Heart left ventricle (tissue), 13 donors: ENCODE data around the gene HDAC4.

Source experiments
- CTCF ChIP-seq, 12 donors: fragments of 200-600 bp; sonication (generic) in 4 of 12; IDR thresholded peaks; one replicate each; pipeline versions ENCODE4 v1.5.0 to v1.8.0; 2018 to 2022; ENCODE audit warnings: antibody characterized with exemption in 12 of 12, mild to moderate bottlenecking in 5 of 12
- POLR2A ChIP-seq, 2 donors: fragments of 450-650 bp; IDR thresholded peaks; one replicate each; pipeline ENCODE4 v1.6.1; 2017; ENCODE audit warnings: antibody characterized with exemption in 2 of 2, mild to moderate bottlenecking in 2 of 2, moderate library complexity in 2 of 2
- donor health status: ischemic (EF 13 %, LVEDD 7.1; RV severe dilation, severe dysfunction).
- donor health status: DM: no; HTN: yes; CAD: no.
- donor health status: DM: no; HTN: no; CAD: no.
- donor health status: ischemic (EF 25% LVEDD 6.9; RV normal size, moderate dysfunction).
- donor health status: ischemic (EF 25% LVEDD 5.7; RV mildly dilated, moderate dysfunction).
- donor health status: ischemic (EF 35%, LVEDD 5.7; RV mildly dilated, moderate dysfunction).
- donor health status: nonischemic (EF 11% LVEDD 7.7; RV severe dilation, severe dysfunction).
- donor health status: DM: yes; HTN: yes; CAD: no.
- donor health status: PGD.
- donor health status: ischemic (EF 29% LVEDD 5.4; RV normal size, mild dysfunction).
- donor health status: nonischemic (EF 23%, LVEDD 6.1; RV moderate dilation, normal function).

GRCh38 chr2:239142296-239142695 lies 258.5 kb downstream of the HDAC4 start:
- TF ChIP-seq CTCF (IDR thresholded peaks at IDR 0.05) (no peak), POLR2A (IDR thresholded peaks at IDR 0.05) (no peak)
